Lower lobe of right lung (tissue), 2 donors: ENCODE measurements around the gene LRFN3. TPM values are rescaled to one million over a fixed set of nuclear protein-coding genes. Genes with fewer than 3 reads are reported as not detected.
A peak's percentile ranks its signal among the peaks of the same experiment; 100 is the strongest.

Experiments used
- ATAC-seq, 2 donors: fragments of 200-7000 bp; cut with Tn5 transposase; one replicate each; pipeline ENCODE4 v1.9.1; 2020 to 2022; ENCODE audit warnings: mild to moderate bottlenecking in 2 of 2, moderate library complexity in 2 of 2
- DNase-seq: peaks from one replicate; pipeline ENCODE4 v3.0.0-alpha.2; 2020
- H3K27ac ChIP-seq: fragments of 200-600 bp; one replicate; pipeline ENCODE4 v1.8.0; 2022
- H3K27me3 ChIP-seq: fragments of 200-600 bp; one replicate; pipeline ENCODE4 v1.8.0; 2022; ENCODE audit warnings: low read depth
- H3K36me3 ChIP-seq: fragments of 200-600 bp; one replicate; pipeline ENCODE4 v1.8.0; 2022; ENCODE audit warnings: mild to moderate bottlenecking
- H3K4me1 ChIP-seq: fragments of 200-600 bp; one replicate; pipeline ENCODE4 v1.8.0; 2022
- H3K4me3 ChIP-seq: fragments of 200-600 bp; one replicate; pipeline ENCODE4 v1.8.0; 2022; ENCODE audit warnings: mild to moderate bottlenecking
- H3K9me3 ChIP-seq: fragments of 200-600 bp; one replicate; pipeline ENCODE4 v1.8.0; 2022
- intact Hi-C: fragments of 100-400 bp; cut with DNase I; formaldehyde crosslinking; loops from one replicate; pipeline ENCODE4 v1.11.0; 2022
- total RNA-seq: library from RNA; stranded (reverse); fragmentation: NEBNext Ultra II Directional; extraction: Animal tissue kit (Norgen Biotek cat#: 25700); gene quantifications from one replicate; pipeline ENCODE4 v1.2.1, GENCODE V29; 2021
- TF ChIP-seq, protein P1 (sequence below): fragments of 200-600 bp; IDR thresholded peaks from one replicate; pipeline ENCODE4 v1.8.0; 2022; ENCODE audit warnings: antibody characterized with exemption, mild to moderate bottlenecking
- donor health status: DM: no; HTN: yes; CAD: no; lungs with severe emphysema.

LRFN3 gene
- total RNA-seq, 1 donor from 2014 or later, result 14.6 TPM

DNA sequence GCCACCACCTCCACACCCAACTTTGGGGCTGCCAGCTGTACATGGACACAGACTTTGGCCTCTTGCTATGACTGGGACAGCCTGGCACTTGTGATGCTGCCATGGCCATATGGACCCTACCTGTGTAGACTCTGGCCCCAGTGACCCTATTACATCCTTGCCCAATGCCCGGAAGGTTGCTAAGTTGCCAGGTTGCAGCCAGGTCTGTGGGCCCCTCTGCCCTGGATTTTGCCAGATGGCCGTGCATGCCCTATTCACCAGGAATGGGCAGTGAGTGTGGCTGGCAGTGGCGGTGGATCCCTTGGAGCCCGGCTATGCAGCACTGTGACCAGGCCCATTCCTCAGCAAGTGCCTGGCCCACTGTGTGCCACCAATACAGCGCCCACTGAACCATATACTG, 49.9 kb downstream of the LRFN3 start:
- Histone ChIP-seq H3K4me1 (peaks cover 8% of the 10 kb centered on the region), H3K27me3 (peaks cover 27% of the 10 kb centered on the region), H3K9me3 (no peaks in the 10 kb centered on the region), H3K4me3 (no peak overlapping the region), H3K27ac (no peak overlapping the region), H3K36me3 (no peaks in the 10 kb centered on the region)
- DNase-seq, result no peak
- TF ChIP-seq, protein P1, sequence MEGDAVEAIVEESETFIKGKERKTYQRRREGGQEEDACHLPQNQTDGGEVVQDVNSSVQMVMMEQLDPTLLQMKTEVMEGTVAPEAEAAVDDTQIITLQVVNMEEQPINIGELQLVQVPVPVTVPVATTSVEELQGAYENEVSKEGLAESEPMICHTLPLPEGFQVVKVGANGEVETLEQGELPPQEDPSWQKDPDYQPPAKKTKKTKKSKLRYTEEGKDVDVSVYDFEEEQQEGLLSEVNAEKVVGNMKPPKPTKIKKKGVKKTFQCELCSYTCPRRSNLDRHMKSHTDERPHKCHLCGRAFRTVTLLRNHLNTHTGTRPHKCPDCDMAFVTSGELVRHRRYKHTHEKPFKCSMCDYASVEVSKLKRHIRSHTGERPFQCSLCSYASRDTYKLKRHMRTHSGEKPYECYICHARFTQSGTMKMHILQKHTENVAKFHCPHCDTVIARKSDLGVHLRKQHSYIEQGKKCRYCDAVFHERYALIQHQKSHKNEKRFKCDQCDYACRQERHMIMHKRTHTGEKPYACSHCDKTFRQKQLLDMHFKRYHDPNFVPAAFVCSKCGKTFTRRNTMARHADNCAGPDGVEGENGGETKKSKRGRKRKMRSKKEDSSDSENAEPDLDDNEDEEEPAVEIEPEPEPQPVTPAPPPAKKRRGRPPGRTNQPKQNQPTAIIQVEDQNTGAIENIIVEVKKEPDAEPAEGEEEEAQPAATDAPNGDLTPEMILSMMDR, result no peak
- intact Hi-C loops, result no loop called here
- ATAC-seq, result no peak

- Histone ChIP-seq H3K9me3 (no peaks in the 10 kb centered on the region), H3K27ac (no peak overlapping the region), H3K27me3 (peaks cover 27% of the 10 kb centered on the region), H3K36me3 (no peaks in the 10 kb centered on the region), H3K4me3 (peak overlapping the region; percentile 38), H3K4me1 (peaks cover 8% of the 10 kb centered on the region)
- TF ChIP-seq, protein P1, result no peak
- ATAC-seq (peak; percentile 62 to 64), DNase-seq (peak; percentile 68)
- intact Hi-C loops, result no loop called here
Observed at GRCh38 chr19:35986664-35987570, 50.7 kb downstream of the LRFN3 start.

DNA sequence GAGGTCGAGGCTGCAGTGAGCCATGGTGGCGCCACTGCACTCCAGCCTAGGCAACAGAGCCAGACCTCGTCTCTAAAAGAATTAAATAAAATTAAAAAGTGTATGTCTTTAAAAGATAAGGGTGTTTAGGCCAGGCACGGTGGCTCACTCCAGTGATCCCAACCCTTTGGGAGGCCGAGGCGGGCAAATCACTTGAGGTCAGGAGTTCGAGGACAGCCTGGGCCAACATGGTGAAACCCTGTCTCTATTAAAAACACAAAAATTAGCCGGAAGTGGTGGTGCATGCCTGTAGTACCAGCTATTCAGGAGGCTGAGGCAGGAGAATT, 51.4 kb downstream of the LRFN3 start:
- H3K36me3 ChIP-seq, result no peaks in the 10 kb centered on the region
- intact Hi-C loops, result no loop called here
- H3K27me3 ChIP-seq, result peaks cover 27% of the 10 kb centered on the region
- peak overlapping the region; percentile 38 for H3K4me3 ChIP-seq
- DNase-seq, result no peak
- TF ChIP-seq, protein P1, result no peak
- H3K4me1 ChIP-seq, result peaks cover 8% of the 10 kb centered on the region
- no peaks in the 10 kb centered on the region for H3K9me3 ChIP-seq
- no peak for ATAC-seq
- no peak overlapping the region for H3K27ac ChIP-seq

GRCh38 chr19:35988824-35989223, 52.6 kb downstream of the LRFN3 start:
- ATAC-seq (no peak), DNase-seq (no peak)
- intact Hi-C loops, result no loop called here
- Histone ChIP-seq H3K36me3 (no peaks in the 10 kb centered on the region), H3K4me3 (no peak overlapping the region), H3K9me3 (no peaks in the 10 kb centered on the region), H3K27ac (no peak overlapping the region), H3K27me3 (peaks cover 24% of the 10 kb centered on the region), H3K4me1 (peaks cover 9% of the 10 kb centered on the region)
- TF ChIP-seq, protein P1, result no peak

- Histone ChIP-seq H3K4me1 (peaks cover 18% of the 10 kb centered on the region), H3K27ac (no peak overlapping the region), H3K9me3 (no peaks in the 10 kb centered on the region), H3K27me3 (peaks cover 22% of the 10 kb centered on the region), H3K4me3 (no peak overlapping the region), H3K36me3 (no peaks in the 10 kb centered on the region)
- ATAC-seq (no peak), DNase-seq (no peak)
- TF ChIP-seq, protein P1, result no peak
- intact Hi-C loops, result no loop called here
Observed at GRCh38 chr19:35990156-35990555, 54.0 kb downstream of the LRFN3 start.
